ENCODE results near the gene GABRB1. TPM values are rescaled to one million over a fixed set of nuclear protein-coding genes. Genes with fewer than 3 reads are reported as not detected.
A peak's percentile ranks its signal among the peaks of the same experiment; 100 is the strongest.

Gene GABRB1
- total RNA-seq, 1 donor from 2014 or later, result 0.29 TPM

- TF ChIP-seq, protein P1, sequence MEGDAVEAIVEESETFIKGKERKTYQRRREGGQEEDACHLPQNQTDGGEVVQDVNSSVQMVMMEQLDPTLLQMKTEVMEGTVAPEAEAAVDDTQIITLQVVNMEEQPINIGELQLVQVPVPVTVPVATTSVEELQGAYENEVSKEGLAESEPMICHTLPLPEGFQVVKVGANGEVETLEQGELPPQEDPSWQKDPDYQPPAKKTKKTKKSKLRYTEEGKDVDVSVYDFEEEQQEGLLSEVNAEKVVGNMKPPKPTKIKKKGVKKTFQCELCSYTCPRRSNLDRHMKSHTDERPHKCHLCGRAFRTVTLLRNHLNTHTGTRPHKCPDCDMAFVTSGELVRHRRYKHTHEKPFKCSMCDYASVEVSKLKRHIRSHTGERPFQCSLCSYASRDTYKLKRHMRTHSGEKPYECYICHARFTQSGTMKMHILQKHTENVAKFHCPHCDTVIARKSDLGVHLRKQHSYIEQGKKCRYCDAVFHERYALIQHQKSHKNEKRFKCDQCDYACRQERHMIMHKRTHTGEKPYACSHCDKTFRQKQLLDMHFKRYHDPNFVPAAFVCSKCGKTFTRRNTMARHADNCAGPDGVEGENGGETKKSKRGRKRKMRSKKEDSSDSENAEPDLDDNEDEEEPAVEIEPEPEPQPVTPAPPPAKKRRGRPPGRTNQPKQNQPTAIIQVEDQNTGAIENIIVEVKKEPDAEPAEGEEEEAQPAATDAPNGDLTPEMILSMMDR (conservative IDR thresholded peaks at IDR 0.05; ENCODE audit: low read depth, low read length), result no peak
- H3K4me3 ChIP-seq (ENCODE audit: low read depth, low read length), result no peak overlapping the region
- DNase-seq (ENCODE audit: low read depth), result no peak
Observed at GRCh38 chr4:46999566-46999965, 31.8 kb upstream of the GABRB1 start.

DNA sequence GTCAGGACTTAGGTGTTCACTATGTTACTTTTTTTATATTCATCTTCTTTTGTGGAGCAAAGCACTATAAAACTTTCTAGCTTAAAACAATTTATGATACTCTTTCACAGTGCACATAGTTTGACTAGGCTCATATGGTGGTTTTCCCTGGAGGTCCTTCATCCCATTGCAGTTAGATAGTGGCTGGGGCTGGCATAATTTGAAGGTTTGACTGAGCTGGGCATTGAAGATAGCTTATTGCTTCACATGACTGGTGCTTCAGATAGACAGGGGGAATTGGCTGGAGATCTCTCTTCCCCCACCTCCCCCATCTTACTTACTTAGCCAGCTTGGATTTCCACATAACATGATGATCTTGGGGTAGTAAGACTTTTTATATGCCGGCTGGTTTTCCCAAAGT lies 31.0 kb upstream of the GABRB1 start:
- no peak overlapping the region for H3K4me3 ChIP-seq (ENCODE audit: low read depth, low read length)
- no peak for DNase-seq (ENCODE audit: low read depth)
- TF ChIP-seq, protein P1 (conservative IDR thresholded peaks at IDR 0.05; ENCODE audit: low read depth, low read length), result no peak

GRCh38 chr4:47002580-47002979 lies 28.8 kb upstream of the GABRB1 start:
- no peak overlapping the region for H3K4me3 ChIP-seq (ENCODE audit: low read depth, low read length)
- DNase-seq (ENCODE audit: low read depth), result no peak
- TF ChIP-seq, protein P1 (conservative IDR thresholded peaks at IDR 0.05; ENCODE audit: low read depth, low read length), result peak; percentile 51

DNA sequence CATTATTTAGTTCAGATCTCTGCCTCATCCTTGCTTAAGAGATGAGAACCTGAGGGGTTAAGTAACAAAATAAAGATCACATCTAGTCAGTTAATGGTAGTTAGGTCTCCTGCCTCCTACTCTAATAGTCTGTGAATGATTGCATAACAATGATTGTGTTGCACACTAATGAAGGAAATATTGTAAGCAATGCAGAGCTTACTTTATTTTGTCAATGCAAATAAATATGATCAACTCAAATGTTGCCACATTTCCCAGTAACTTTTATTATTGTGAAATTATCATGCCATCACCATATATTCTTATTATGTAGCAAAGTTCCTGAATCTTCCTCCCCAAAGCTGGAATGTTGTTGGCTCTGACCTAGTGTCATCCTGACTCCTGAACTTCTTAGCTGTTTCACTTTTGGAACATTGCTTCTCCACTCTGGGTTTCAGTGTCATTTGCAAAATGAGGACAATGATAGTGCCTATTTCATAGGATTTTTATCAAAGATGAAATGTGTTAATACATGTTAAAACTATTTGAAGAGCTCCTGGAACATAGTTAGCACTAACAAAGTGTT lies 20.9 kb upstream of the GABRB1 start:
- no peak for DNase-seq (ENCODE audit: low read depth)
- TF ChIP-seq, protein P1 (conservative IDR thresholded peaks at IDR 0.05; ENCODE audit: low read depth, low read length), result no peak
- peak overlapping the region; percentile 17 for H3K4me3 ChIP-seq (ENCODE audit: low read depth, low read length)

DNA sequence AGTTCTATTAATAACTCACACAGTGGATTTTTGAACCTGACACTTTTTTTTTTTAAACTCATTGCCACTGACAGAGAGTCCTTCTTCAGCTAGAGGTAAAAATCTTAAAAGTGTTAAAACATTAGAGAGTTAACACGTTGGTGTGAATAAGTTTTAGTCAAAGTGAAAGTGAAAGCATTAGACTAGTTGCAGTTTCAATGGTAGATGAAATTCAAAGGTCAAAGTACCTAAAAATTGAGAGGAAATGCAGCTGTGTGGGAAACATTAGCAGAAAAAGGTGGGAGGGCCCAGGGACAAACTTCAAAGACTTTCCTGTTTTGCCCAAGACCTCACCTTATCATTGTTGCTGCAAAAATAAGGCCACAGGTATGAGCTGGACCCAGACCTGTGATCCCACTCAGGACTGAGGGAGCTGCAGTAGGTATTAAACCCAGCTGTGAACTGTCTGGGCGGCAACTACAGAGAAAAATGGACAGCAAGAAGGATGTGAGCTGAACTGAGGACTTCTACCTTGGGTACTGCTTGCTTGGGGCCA lies 20.4 kb upstream of the GABRB1 start:
- TF ChIP-seq, protein P1 (conservative IDR thresholded peaks at IDR 0.05; ENCODE audit: low read depth, low read length), result no peak
- peak overlapping the region; percentile 17 for H3K4me3 ChIP-seq (ENCODE audit: low read depth, low read length)
- DNase-seq (ENCODE audit: low read depth), result no peak

DNA sequence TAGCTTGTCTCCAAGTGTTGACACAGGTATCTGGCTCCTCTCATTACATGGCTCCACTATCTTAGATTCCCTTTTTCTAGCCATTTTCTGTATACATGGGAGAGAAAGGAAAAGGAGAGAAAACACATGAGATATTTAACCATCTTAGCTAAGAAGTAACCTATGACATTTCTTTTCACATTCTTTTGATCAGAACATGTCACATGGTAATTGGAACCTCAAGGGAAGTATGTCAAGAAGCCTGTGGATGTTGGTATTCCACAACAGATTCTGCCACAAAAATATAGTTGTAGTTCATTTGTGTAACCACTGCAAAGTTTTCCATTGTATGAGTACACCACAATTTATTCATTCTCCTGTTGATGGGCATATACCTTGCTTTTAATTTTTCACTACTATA lies 18.7 kb upstream of the GABRB1 start:
- TF ChIP-seq, protein P1 (conservative IDR thresholded peaks at IDR 0.05; ENCODE audit: low read depth, low read length), result no peak
- DNase-seq (ENCODE audit: low read depth), result no peak
- no peak overlapping the region for H3K4me3 ChIP-seq (ENCODE audit: low read depth, low read length)

DNA sequence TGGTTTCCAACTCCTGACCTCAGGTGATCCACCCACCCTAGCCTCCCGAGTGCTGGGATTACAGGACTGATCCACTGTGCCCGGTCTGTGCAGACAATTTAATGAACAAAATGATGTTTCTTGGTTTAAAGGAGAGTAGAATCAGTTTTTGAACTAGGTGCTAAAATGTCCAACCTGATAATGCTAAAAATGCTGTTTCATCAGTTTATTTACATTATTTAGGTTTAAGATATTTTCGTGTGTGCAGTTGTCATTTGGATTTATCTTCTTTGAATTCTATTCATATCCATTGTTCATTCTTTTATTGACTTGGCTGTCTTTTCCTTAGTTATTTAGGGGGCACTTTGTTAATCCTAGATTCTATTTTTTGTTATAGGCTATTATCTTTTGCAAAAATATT lies 18.0 kb upstream of the GABRB1 start:
- TF ChIP-seq, protein P1 (conservative IDR thresholded peaks at IDR 0.05; ENCODE audit: low read depth, low read length), result no peak
- DNase-seq (ENCODE audit: low read depth), result no peak
- no peak overlapping the region for H3K4me3 ChIP-seq (ENCODE audit: low read depth, low read length)
